Choroid plexus epithelial cell (primary cell): ENCODE data around the gene ATP1A1.
A peak's percentile ranks its signal among the peaks of the same experiment; 100 is the strongest.

Source experiments
- DNase-seq: peaks from one replicate; pipeline ENCODE4 v3.0.0-alpha.2; 2010; ENCODE audit warnings: low read depth
- H3K4me3 ChIP-seq: 2 replicates; pipeline ENCODE4 v1.5.1; 2011; ENCODE audit warnings: low read depth, mild to moderate bottlenecking, control low read depth, low read length, moderate library complexity
- TF ChIP-seq, protein P1 (sequence below): conservative IDR thresholded peaks from 2 replicates; pipeline ENCODE4 v1.5.1; 2011; ENCODE audit warnings: low read depth, mild to moderate bottlenecking, control low read depth, inconsistent platforms, low read length, moderate library complexity

ATP1A1 gene

DNA sequence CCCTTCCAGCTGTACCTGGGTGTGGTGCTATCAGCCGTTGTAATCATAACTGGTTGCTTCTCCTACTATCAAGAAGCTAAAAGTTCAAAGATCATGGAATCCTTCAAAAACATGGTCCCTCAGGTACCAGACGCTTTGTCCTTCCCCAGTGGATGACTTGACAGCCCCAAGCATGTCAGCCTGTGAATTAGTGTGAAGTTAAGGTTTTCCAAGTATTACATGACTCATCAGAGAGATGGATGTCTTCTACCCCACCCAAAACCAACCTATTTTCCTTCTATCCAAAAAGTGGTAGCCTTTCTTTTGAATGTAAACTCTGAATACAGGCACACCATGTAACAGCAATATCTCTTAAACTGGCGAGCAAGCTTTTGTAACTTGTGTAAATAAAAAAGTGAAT is 15.1 kb downstream of the ATP1A1 start:
- TF ChIP-seq, protein P1, sequence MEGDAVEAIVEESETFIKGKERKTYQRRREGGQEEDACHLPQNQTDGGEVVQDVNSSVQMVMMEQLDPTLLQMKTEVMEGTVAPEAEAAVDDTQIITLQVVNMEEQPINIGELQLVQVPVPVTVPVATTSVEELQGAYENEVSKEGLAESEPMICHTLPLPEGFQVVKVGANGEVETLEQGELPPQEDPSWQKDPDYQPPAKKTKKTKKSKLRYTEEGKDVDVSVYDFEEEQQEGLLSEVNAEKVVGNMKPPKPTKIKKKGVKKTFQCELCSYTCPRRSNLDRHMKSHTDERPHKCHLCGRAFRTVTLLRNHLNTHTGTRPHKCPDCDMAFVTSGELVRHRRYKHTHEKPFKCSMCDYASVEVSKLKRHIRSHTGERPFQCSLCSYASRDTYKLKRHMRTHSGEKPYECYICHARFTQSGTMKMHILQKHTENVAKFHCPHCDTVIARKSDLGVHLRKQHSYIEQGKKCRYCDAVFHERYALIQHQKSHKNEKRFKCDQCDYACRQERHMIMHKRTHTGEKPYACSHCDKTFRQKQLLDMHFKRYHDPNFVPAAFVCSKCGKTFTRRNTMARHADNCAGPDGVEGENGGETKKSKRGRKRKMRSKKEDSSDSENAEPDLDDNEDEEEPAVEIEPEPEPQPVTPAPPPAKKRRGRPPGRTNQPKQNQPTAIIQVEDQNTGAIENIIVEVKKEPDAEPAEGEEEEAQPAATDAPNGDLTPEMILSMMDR: no peak
- no peak for DNase-seq
- no peak overlapping the region for H3K4me3 ChIP-seq

DNA sequence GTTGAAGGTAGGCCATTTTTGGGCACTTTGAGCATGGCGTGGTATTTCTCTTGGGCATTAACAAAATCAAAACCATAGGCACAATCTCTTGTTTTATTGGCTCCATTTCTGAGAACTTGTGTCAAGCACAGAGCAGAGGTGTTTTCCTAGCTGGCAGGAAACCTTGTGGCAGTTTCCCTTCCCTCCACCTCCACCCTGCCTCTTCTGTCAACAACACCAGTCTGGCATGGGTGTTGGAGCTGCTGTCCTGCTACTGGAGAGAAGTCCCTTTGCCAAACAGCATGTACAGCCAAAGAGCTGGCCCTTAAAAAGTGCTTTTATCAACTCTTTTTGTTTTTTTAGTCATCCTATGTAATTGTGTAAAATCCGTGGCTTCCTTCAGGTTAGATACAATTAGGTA is 16.0 kb downstream of the ATP1A1 start:
- H3K4me3 ChIP-seq: no peak overlapping the region
- TF ChIP-seq, protein P1: no peak
- DNase-seq: no peak

DNA sequence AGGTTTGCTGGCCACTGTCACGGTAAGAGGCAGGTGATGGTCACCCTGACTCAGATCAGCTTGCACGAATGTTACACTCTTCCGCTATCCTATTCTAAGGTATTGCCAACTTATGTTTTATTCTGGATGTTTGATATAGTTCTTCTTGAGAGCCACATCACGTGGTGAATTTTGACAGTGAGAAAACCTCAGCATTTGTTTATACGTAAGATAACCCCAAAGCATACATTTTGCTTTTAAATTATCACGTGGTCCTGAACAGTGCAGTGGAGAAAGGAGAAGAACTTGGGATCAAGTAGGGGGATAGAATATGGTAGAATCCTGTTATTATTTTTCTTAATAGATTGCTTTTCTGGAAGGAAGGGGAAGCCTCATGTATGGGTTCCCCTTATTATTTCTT is 16.6 kb downstream of the ATP1A1 start:
- H3K4me3 ChIP-seq: no peak overlapping the region
- DNase-seq: no peak
- TF ChIP-seq, protein P1: no peak

DNA sequence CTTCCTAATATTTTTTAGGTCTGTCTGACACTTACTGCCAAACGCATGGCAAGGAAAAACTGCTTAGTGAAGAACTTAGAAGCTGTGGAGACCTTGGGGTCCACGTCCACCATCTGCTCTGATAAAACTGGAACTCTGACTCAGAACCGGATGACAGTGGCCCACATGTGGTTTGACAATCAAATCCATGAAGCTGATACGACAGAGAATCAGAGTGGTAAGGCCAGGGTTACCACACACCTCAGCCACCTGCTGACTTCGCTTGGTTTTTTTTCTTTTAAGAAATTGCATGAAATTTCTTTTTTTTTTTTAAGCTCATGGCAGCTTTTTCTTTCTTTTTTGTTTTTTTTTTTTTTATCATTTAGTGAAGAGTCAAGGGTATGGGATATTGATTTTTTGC is 17.2 kb downstream of the ATP1A1 start:
- no peak overlapping the region for H3K4me3 ChIP-seq
- TF ChIP-seq, protein P1: no peak
- DNase-seq: no peak

DNA sequence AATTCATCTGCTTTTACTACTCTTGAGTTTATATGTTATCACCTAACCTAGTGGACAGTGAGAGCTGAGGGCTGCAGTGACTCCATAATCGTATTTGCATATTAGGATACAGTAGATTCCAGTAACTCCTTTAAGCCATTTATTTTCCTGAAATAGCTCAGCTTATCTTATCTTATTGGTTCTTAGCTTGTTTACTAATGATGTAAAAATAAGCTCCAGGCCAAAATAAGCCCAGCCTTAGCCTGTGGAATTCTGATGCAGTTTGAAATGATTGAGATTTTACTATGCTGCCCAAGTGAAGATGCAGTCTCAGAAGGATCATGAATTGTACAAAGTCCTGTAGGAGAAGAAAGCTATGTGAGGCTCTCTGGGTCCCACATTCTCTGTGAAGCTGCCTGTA is 18.1 kb downstream of the ATP1A1 start:
- no peak for DNase-seq
- H3K4me3 ChIP-seq: no peak overlapping the region
- TF ChIP-seq, protein P1: no peak

DNA sequence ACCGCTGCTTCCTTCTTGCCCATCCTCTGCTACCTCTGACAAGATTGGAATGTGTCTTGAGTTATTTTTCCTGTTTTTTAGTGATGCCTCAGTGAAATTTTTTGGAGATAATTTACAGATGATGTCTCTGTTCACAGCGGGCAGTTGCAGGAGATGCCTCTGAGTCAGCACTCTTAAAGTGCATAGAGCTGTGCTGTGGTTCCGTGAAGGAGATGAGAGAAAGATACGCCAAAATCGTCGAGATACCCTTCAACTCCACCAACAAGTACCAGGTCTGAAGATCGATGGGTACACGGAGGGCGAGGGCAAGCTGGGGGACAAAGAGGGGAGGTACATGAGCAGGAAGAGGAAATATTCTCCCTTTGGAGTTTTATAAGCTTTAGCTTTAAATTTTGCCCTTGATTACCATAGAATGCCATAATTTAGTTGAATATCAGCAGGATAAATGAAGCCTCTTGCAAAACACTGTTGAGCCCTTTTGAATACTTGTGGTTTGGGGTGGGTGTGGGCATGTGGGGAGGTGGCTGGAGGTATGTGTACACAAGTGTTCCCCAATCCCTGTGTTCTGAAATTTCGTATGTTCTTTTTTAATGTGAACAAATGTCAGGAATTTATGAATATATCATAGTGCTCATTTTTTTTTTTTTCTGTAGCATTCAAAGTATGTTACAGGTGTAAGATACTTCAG is 19.8 kb downstream of the ATP1A1 start:
- TF ChIP-seq, protein P1: no peak
- DNase-seq: peak; percentile 35
- H3K4me3 ChIP-seq: no peak overlapping the region

DNA sequence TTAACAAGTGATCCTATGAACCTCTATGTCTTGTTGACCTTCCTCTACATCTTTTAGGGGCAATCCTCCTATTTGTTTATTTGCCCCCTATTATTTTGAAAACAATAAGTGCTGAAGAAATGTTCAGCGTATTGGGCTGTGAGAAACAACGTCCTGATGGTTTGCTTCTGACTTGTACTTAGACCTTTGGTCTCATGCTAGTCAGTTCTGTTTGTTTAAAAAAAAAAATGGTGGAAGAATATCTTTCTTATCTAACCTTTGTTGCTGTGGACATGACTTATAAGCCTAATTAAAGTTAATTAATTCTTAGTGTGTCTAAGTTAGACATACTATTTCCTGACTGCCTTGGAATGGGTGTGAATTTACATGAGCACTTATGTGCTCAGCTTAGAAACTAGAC is 20.7 kb downstream of the ATP1A1 start:
- DNase-seq: no peak
- no peak overlapping the region for H3K4me3 ChIP-seq
- TF ChIP-seq, protein P1: no peak
